GM12892 (cell line): ENCODE measurements around the gene FBXL17.

Experiments used
- POLR2A ChIP-seq: IDR thresholded peaks from 2 replicates; pipeline ENCODE4 v1.6.1; 2011; ENCODE audit warnings: low read depth, low read length, control low read depth
- POLR2AphosphoS5 ChIP-seq: IDR thresholded peaks from 2 replicates; pipeline ENCODE4 v1.6.1; 2011; ENCODE audit warnings: low read depth, low read length, control low read depth
- TAF1 ChIP-seq: IDR thresholded peaks from 2 replicates; pipeline ENCODE4 v1.6.1; 2011; ENCODE audit warnings: low read depth, mild to moderate bottlenecking, control low read depth, low read length, borderline replicate concordance

- TF ChIP-seq POLR2A (no peak), TAF1 (no peak), POLR2AphosphoS5 (no peak)
These were observed 115.7 kb downstream of the FBXL17 start for GRCh38 chr5:108266242-108266641.
